GM23338 (cell line): ENCODE results near the gene SPTA1.

Experiments
- CREB1 ChIP-seq: fragments of 250-450 bp; sonication (Bioruptor Pico); IDR thresholded peaks from 2 replicates; pipeline ENCODE4 v1.5.0; 2020; ENCODE audit warnings: low read depth, mild to moderate bottlenecking, moderate library complexity
- EZH2 ChIP-seq: fragments of 200-600 bp; sonication (generic); IDR thresholded peaks from one replicate; pipeline ENCODE4 v1.8.0; 2017; ENCODE audit warnings: antibody characterized with exemption, mild to moderate bottlenecking, low read depth; ENCODE audit not compliant: unreplicated experiment
- EZH2phosphoT487 ChIP-seq: fragments of 200-600 bp; sonication (generic); IDR thresholded peaks from one replicate; pipeline ENCODE4 v1.8.1; 2018; ENCODE audit warnings: antibody characterized with exemption; ENCODE audit not compliant: unreplicated experiment
- POLR2AphosphoS5 ChIP-seq: IDR thresholded peaks from 2 replicates; pipeline ENCODE4 v1.6.1; 2016; ENCODE audit warnings: antibody characterized with exemption, low read depth
- ZNF114 ChIP-seq: fragments of 250-450 bp; sonication (Bioruptor Pico); IDR thresholded peaks from 2 replicates; pipeline ENCODE4 v1.5.0; 2020; ENCODE audit warnings: mild to moderate bottlenecking, moderate library complexity
- ZNF331 ChIP-seq: fragments of 250-450 bp; sonication (Bioruptor Pico); IDR thresholded peaks from 2 replicates; pipeline ENCODE4 v1.5.0; 2020; ENCODE audit warnings: low read depth, mild to moderate bottlenecking, moderate library complexity
- TF ChIP-seq, protein P1 (sequence below), 2 experiments: fragments of 200-600 bp in 1 of 2; sonication (generic) in 1 of 2; conservative IDR thresholded peaks; 2 replicates each; pipeline versions ENCODE4 v1.5.1 to v1.6.1; 2016 to 2017; ENCODE audit warnings: antibody characterized with exemption in 2 of 2, low read depth in 2 of 2, mild to moderate bottlenecking in 2 of 2, moderate library complexity in 1 of 2
- TF ChIP-seq, protein P2 (sequence below): IDR thresholded peaks from one replicate; pipeline ENCODE4 v1.6.1; 2018; ENCODE audit warnings: antibody characterized with exemption; ENCODE audit not compliant: unreplicated experiment
- TF ChIP-seq, protein P3 (sequence below): IDR thresholded peaks from 2 replicates; pipeline ENCODE4 v1.6.1; 2016; ENCODE audit warnings: antibody characterized with exemption

GRCh38 chr1:158717344-158717743 lies 30.8 kb upstream of the SPTA1 start:
- TF ChIP-seq POLR2AphosphoS5 (no peak), EZH2 (no peak), CREB1 (CRISPR knock-in tag) (no peak), ZNF331 (no peak), ZNF114 (CRISPR knock-in tag) (no peak), EZH2phosphoT487 (no peak)
- TF ChIP-seq, protein P1, sequence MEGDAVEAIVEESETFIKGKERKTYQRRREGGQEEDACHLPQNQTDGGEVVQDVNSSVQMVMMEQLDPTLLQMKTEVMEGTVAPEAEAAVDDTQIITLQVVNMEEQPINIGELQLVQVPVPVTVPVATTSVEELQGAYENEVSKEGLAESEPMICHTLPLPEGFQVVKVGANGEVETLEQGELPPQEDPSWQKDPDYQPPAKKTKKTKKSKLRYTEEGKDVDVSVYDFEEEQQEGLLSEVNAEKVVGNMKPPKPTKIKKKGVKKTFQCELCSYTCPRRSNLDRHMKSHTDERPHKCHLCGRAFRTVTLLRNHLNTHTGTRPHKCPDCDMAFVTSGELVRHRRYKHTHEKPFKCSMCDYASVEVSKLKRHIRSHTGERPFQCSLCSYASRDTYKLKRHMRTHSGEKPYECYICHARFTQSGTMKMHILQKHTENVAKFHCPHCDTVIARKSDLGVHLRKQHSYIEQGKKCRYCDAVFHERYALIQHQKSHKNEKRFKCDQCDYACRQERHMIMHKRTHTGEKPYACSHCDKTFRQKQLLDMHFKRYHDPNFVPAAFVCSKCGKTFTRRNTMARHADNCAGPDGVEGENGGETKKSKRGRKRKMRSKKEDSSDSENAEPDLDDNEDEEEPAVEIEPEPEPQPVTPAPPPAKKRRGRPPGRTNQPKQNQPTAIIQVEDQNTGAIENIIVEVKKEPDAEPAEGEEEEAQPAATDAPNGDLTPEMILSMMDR (conservative IDR thresholded peaks at IDR 0.05; ENCODE audit: low read depth in 2 of 2): no peak
- TF ChIP-seq, protein P2, sequence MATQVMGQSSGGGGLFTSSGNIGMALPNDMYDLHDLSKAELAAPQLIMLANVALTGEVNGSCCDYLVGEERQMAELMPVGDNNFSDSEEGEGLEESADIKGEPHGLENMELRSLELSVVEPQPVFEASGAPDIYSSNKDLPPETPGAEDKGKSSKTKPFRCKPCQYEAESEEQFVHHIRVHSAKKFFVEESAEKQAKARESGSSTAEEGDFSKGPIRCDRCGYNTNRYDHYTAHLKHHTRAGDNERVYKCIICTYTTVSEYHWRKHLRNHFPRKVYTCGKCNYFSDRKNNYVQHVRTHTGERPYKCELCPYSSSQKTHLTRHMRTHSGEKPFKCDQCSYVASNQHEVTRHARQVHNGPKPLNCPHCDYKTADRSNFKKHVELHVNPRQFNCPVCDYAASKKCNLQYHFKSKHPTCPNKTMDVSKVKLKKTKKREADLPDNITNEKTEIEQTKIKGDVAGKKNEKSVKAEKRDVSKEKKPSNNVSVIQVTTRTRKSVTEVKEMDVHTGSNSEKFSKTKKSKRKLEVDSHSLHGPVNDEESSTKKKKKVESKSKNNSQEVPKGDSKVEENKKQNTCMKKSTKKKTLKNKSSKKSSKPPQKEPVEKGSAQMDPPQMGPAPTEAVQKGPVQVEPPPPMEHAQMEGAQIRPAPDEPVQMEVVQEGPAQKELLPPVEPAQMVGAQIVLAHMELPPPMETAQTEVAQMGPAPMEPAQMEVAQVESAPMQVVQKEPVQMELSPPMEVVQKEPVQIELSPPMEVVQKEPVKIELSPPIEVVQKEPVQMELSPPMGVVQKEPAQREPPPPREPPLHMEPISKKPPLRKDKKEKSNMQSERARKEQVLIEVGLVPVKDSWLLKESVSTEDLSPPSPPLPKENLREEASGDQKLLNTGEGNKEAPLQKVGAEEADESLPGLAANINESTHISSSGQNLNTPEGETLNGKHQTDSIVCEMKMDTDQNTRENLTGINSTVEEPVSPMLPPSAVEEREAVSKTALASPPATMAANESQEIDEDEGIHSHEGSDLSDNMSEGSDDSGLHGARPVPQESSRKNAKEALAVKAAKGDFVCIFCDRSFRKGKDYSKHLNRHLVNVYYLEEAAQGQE: no peak
- TF ChIP-seq, protein P3, sequence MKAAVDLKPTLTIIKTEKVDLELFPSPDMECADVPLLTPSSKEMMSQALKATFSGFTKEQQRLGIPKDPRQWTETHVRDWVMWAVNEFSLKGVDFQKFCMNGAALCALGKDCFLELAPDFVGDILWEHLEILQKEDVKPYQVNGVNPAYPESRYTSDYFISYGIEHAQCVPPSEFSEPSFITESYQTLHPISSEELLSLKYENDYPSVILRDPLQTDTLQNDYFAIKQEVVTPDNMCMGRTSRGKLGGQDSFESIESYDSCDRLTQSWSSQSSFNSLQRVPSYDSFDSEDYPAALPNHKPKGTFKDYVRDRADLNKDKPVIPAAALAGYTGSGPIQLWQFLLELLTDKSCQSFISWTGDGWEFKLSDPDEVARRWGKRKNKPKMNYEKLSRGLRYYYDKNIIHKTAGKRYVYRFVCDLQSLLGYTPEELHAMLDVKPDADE: no peak
